HCT116 (cell line): ENCODE results near the gene MRTFB. TPM values are rescaled to one million over a fixed set of nuclear protein-coding genes. Genes with fewer than 3 reads are reported as not detected.

Source experiments
- ATAC-seq: fragments of 200-7000 bp; cut with Tn5 transposase; 2 replicates; pipeline ENCODE4 v1.9.1; 2020; ENCODE audit warnings: mild to moderate bottlenecking, moderate library complexity
- BruUV-seq: library from RNA; stranded (reverse); fragments of 400-500 nt; replicated peaks from 2 replicates; lab custom pipeline; 2021; lab: Mats Ljungman, UMichigan
- CTCF ChIA-PET: fragments of 300-600 bp; sonication (Branson Sonifier 250); formaldehyde crosslinking; loops from one replicate; lab custom pipeline; 2021; ENCODE audit warnings: antibody characterized with exemption; lab: Charles Lee
- POLR2A ChIA-PET: fragments of 300-600, 350-600 bp; sonication (Branson Sonifier 250); formaldehyde crosslinking; loops from one replicate; lab custom pipeline; 2021; ENCODE audit warnings: antibody characterized with exemption; lab: Charles Lee
- RAD21 ChIA-PET, 2 experiments: fragments of 300-600 bp; sonication (Branson Sonifier 250); formaldehyde crosslinking; loops; one replicate each; lab custom pipeline; 2023; ENCODE audit warnings: low total read pairs in 2 of 2; ENCODE audit not compliant: uncharacterized antibody in 2 of 2, unreplicated experiment in 2 of 2, low non-redundant PET in 1 of 2; lab: Charles Lee
- DNase-seq: peaks from one replicate; pipeline ENCODE4 v3.0.0-alpha.2; 2010; ENCODE audit warnings: low read depth, low spot score
- H2AFZ ChIP-seq: fragments of 200-600 bp; shearing (Covaris generic), sonication (generic); 2 replicates; pipeline ENCODE4 v1.6.1; 2017; ENCODE audit warnings: low read depth, mixed run types, mixed read lengths, antibody characterized with exemption, low read length; ENCODE audit not compliant: poor library complexity, severe bottlenecking
- H3K27ac ChIP-seq: 2 replicates; pipeline ENCODE4 v1.5.1; 2012; ENCODE audit warnings: low read depth, low read length
- H3K27me3 ChIP-seq: fragments of 200-600 bp; sonication (generic); 2 replicates; pipeline ENCODE4 v1.6.1; 2016; ENCODE audit warnings: mixed run types, low read length, mixed read lengths; ENCODE audit not compliant: insufficient read depth
- H3K36me3 ChIP-seq, 2 experiments: fragments of 200-500 bp in 1 of 2; fragments of 200-600 bp in 1 of 2; sonication (Bioruptor generic) in 1 of 2; sonication (generic) in 1 of 2; 2 replicates each; pipeline versions ENCODE4 v1.5.1 to v1.6.1; 2014 to 2016; ENCODE audit warnings: low read length in 2 of 2, inconsistent platforms in 1 of 2, mixed read lengths in 1 of 2, mixed run types in 1 of 2; ENCODE audit not compliant: insufficient read depth in 2 of 2, control insufficient read depth in 1 of 2
- H3K4me1 ChIP-seq, 2 experiments: fragments of 200-600 bp in 1 of 2; sonication (generic) in 1 of 2; 2 replicates each; pipeline versions ENCODE4 v1.5.1 to v1.6.1; 2012 to 2017; ENCODE audit warnings: low read length in 2 of 2, inconsistent platforms in 1 of 2, mild to moderate bottlenecking in 1 of 2, mixed read lengths in 1 of 2, mixed run types in 1 of 2, moderate library complexity in 1 of 2; ENCODE audit not compliant: insufficient read depth in 2 of 2, control insufficient read depth in 1 of 2
- H3K4me2 ChIP-seq: fragments of 200-600 bp; sonication (generic); 2 replicates; pipeline ENCODE4 v1.6.1; 2017; ENCODE audit warnings: mixed run types, low read length, mixed read lengths
- H3K4me3 ChIP-seq, 2 experiments: fragments of 200-600 bp in 1 of 2; sonication (generic) in 1 of 2; replicated peaks in 1 of 2; 2 replicates each; pipeline ENCODE4 v1.5.1; 2011 to 2016; ENCODE audit warnings: low read length in 2 of 2, control low read depth in 1 of 2, low read depth in 1 of 2, mild to moderate bottlenecking in 1 of 2, mixed read lengths in 1 of 2, mixed run types in 1 of 2
- H3K79me2 ChIP-seq: fragments of 200-600 bp; sonication (generic); 2 replicates; pipeline ENCODE4 v1.6.1; 2017; ENCODE audit warnings: mild to moderate bottlenecking, mixed run types, low read length, moderate library complexity, mixed read lengths; ENCODE audit not compliant: insufficient read depth
- H3K9ac ChIP-seq: fragments of 200-600 bp; sonication (generic); 2 replicates; pipeline ENCODE4 v1.6.1; 2016; ENCODE audit warnings: low read length, mixed read lengths
- H3K9me2 ChIP-seq: fragments of 200-600 bp; sonication (generic), shearing (Covaris generic); 2 replicates; pipeline ENCODE4 v1.6.1; 2017; ENCODE audit warnings: mixed run types, mild to moderate bottlenecking, moderate library complexity; ENCODE audit not compliant: insufficient read depth
- H3K9me3 ChIP-seq, 2 experiments: fragments of 200-500 bp in 1 of 2; fragments of 200-600 bp in 1 of 2; sonication (Bioruptor generic) in 1 of 2; sonication (generic) in 1 of 2; 2 replicates each; pipeline ENCODE4 v1.6.1; 2014 to 2017; ENCODE audit warnings: low read length in 2 of 2, mixed read lengths in 2 of 2, inconsistent platforms in 1 of 2, low read depth in 1 of 2, mild to moderate bottlenecking in 1 of 2, mixed run types in 1 of 2, moderate library complexity in 1 of 2; ENCODE audit not compliant: control insufficient read depth in 1 of 2, insufficient read depth in 1 of 2
- H4K20me1 ChIP-seq: fragments of 200-600 bp; sonication (generic), shearing (Covaris generic); 2 replicates; pipeline ENCODE4 v1.6.1; 2017; ENCODE audit warnings: mixed run types, mild to moderate bottlenecking, moderate library complexity; ENCODE audit not compliant: insufficient read depth
- CBX3 ChIP-seq: IDR thresholded peaks from 2 replicates; pipeline ENCODE4 v1.6.1; 2012; ENCODE audit warnings: low read depth
- EZH2 ChIP-seq: fragments of 200-600 bp; sonication (generic); IDR thresholded peaks from 2 replicates; pipeline ENCODE4 v1.6.1; 2017; ENCODE audit warnings: antibody characterized with exemption, mixed run types
- EZH2phosphoT487 ChIP-seq: fragments of 200-600 bp; IDR thresholded peaks from 2 replicates; pipeline ENCODE4 v1.6.1; 2018; ENCODE audit warnings: antibody characterized with exemption, borderline replicate concordance
- POLR2A ChIP-seq: IDR thresholded peaks from 2 replicates; pipeline ENCODE4 v1.7.0; 2011; ENCODE audit warnings: borderline replicate concordance; ENCODE audit not compliant: insufficient read depth, insufficient read length; ENCODE audit errors: extremely low read depth
- RAD21 ChIP-seq: IDR thresholded peaks from 2 replicates; pipeline ENCODE4 v1.6.1; 2012; ENCODE audit warnings: low read depth, mild to moderate bottlenecking
- SP1 ChIP-seq: IDR thresholded peaks from 2 replicates; pipeline ENCODE4 v1.6.1; 2012; ENCODE audit warnings: low read depth
- SRF ChIP-seq: IDR thresholded peaks from 2 replicates; pipeline ENCODE4 v1.6.1; 2012; ENCODE audit warnings: low read depth
- YY1 ChIP-seq: IDR thresholded peaks from 2 replicates; pipeline ENCODE4 v1.6.1; 2011; ENCODE audit warnings: low read length, low read depth, moderate library complexity, mild to moderate bottlenecking; ENCODE audit not compliant: insufficient replicate concordance; ENCODE audit errors: extremely low read depth
- ZNF274 ChIP-seq: fragments of 200-500 bp; sonication (Bioruptor generic); IDR thresholded peaks from 2 replicates; pipeline ENCODE4 v1.6.1; 2014; ENCODE audit warnings: mild to moderate bottlenecking, low read depth, low read length, inconsistent platforms
- intact Hi-C: fragments of 100-400 bp; cut with micrococcal nuclease; formaldehyde crosslinking; loops from 2 replicates; pipeline ENCODE4 v1.10.0; 2022
- total RNA-seq: library from RNA; stranded (reverse); gene quantifications from one replicate; pipeline ENCODE4 v1.2.1, GENCODE V29; 2021; ENCODE audit not compliant: unreplicated experiment
- TF ChIP-seq, protein P1 (sequence below): IDR thresholded peaks from 2 replicates; pipeline ENCODE4 v1.6.1; 2012

MRTFB gene
- total RNA-seq, 1 experiment from 2014 or later, result 39.0 TPM

DNA sequence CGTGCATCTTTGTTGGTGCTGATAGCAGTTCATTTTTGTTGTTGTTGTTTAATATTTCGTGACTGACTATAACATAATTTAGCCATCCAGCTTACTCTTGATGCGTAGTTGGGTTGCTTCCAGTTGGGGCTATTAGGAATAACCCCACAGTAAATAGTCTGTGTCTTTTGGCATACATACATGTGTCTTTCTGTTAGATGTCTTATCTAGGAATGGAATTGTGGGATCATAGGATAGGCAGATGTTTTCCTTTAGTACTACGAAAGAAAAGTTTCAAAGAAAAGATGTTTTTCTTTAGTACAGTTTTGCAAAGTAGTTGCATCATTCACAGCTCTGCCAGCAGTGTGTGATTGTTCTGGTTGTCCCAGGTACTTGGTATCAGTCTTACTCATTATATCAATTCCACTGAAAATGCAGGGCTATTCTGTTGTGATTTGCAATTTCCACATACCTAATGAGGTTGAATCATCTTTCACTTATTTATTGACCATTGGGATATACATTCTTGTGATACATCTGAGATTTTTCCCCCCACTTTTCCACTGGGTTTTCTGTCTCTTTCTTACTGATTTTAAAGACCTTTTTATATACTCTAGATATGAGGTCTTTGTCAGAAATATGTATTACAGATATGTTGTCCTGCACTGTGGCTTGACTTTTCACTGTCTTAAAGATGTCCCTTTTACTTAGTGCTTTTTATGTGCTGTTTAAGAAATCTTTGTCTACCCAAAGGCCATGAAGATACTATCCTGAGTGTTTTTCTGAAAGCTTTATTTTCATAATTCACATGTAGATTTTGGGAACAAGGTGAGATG lies 173.3 kb downstream of the MRTFB start:
- POLR2A ChIA-PET, result no interaction called here
- Histone ChIP-seq H3K9ac (no peak overlapping the region), H3K79me2 (no peaks in the 10 kb centered on the region), H4K20me1 (no peaks in the 10 kb centered on the region), H3K4me1 (no peaks in the 10 kb centered on the region), H3K4me2 (no peak overlapping the region), H3K4me3 (no peak overlapping the region), H3K36me3 (peaks cover 21 to 34% of the 10 kb centered on the region in 2 experiments), H3K9me2 (no peaks in the 10 kb centered on the region), H2AFZ (no peak overlapping the region), H3K9me3 (no peaks in the 10 kb centered on the region), H3K27me3 (no peaks in the 10 kb centered on the region), H3K27ac (no peak overlapping the region)
- no TSS peak for BruUV-seq
- CTCF ChIA-PET, result interaction anchor here (1.5 to 1.7 kb wide), 2 partner anchors 321 to 325 kb away, joined by 4 read pairs; partner anchors contain the start of gene ERCC4
- no peak for TF ChIP-seq CBX3
- intact Hi-C loops, result loop anchor here (5.0 kb wide), 1 partner anchor 322 kb away; the partner anchor contains the start of gene ERCC4
- RAD21 ChIA-PET, result no interaction called here
- ATAC-seq, result no peak
- no peak for DNase-seq

DNA sequence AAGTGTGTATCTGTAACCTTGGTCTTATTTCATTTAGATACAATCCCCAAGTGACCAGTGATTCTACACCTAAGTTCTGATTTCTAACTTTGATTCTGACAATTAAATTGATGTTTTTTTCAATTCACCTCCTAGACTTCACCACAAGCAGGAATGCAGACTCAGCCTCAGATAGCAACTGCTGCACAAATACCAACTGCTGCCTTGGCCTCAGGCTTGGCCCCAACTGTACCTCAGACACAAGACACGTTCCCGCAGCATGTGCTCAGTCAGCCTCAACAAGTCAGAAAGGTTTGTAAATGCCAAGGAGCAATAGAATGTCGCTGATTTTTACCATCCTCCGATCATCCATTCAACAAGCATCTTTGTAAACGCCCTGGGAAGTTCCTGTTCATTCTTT lies 177.7 kb downstream of the MRTFB start:
- Histone ChIP-seq H3K9me3 (no peaks in the 10 kb centered on the region), H3K4me3 (no peak overlapping the region)
- no peak for TF ChIP-seq ZNF274
- TF ChIP-seq YY1, result no peak
- no peak for TF ChIP-seq SRF
- TF ChIP-seq, protein P1, sequence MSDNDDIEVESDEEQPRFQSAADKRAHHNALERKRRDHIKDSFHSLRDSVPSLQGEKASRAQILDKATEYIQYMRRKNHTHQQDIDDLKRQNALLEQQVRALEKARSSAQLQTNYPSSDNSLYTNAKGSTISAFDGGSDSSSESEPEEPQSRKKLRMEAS, result no peak
- no peak for TF ChIP-seq POLR2A
- TF ChIP-seq RAD21, result no peak
- no peak for TF ChIP-seq EZH2phosphoT487
- TF ChIP-seq EZH2, result no peak
- no peak for TF ChIP-seq CBX3
- TF ChIP-seq SP1, result no peak
- TF ChIP-seq, all 23 proteins: peak for 0
- Histone ChIP-seq H3K4me1 (no peaks in the 10 kb centered on the region), H3K79me2 (no peaks in the 10 kb centered on the region), H3K27me3 (no peaks in the 10 kb centered on the region), H3K27ac (no peak overlapping the region), H3K9me2 (no peaks in the 10 kb centered on the region), H3K36me3 (peaks cover 36 to 41% of the 10 kb centered on the region in 2 experiments), H3K9ac (no peak overlapping the region), H3K4me2 (no peak overlapping the region), H4K20me1 (no peaks in the 10 kb centered on the region), H2AFZ (no peak overlapping the region)
- POLR2A ChIA-PET, result no interaction called here
- BruUV-seq, result no TSS peak
- CTCF ChIA-PET, result interaction anchor here (1.4 to 1.5 kb wide), 3 partner anchors 8 to 326 kb away, joined by 4 to 13 read pairs (median 7); no protein-coding TSS in a partner anchor
- no peak for ATAC-seq
- no peak for DNase-seq
- intact Hi-C loops, result loop anchor here (1.0 to 5.0 kb wide), 3 partner anchors 281 to 352 kb away; partner anchors contain the start of gene ERCC4
- RAD21 ChIA-PET, result no interaction called here
